HepG2 (cell line): Measurements from ENCODE around the gene MMGT1. TPM values are rescaled to one million over a fixed set of nuclear protein-coding genes. Genes with fewer than 3 reads are reported as not detected.
A peak's percentile ranks its signal among the peaks of the same experiment; 100 is the strongest.

Experiments used
- BATF2 ChIP-seq: sonication (generic); formaldehyde crosslinking; IDR thresholded peaks from 2 replicates; pipeline ENCODE4 v1.8.0; 2022; ENCODE audit warnings: mild to moderate bottlenecking, missing genetic modification reagents, moderate library complexity
- CHD2 ChIP-seq: IDR thresholded peaks from 2 replicates; pipeline ENCODE4 v1.6.1; 2011; ENCODE audit warnings: low read depth, low read length, improper control_type of control experiment
- DMAP1 ChIP-seq: IDR thresholded peaks from 2 replicates; pipeline ENCODE4 v1.6.1; 2016
- EZH2 ChIP-seq: conservative IDR thresholded peaks from 2 replicates; pipeline ENCODE4 v1.6.1; 2012; ENCODE audit warnings: mild to moderate bottlenecking, low read depth, low read length, moderate library complexity
- FIP1L1 ChIP-seq: fragments of 200-400 bp; formaldehyde crosslinking; IDR thresholded peaks from 2 replicates; pipeline ENCODE4 v1.6.1; 2018; ENCODE audit warnings: low read depth, mild to moderate bottlenecking, low read length, moderate library complexity, borderline replicate concordance; ENCODE audit not compliant: insufficient read depth
- FOXC1 ChIP-seq: sonication (generic); formaldehyde crosslinking; IDR thresholded peaks from 2 replicates; pipeline ENCODE4 v1.8.0; 2022; ENCODE audit warnings: mild to moderate bottlenecking, missing genetic modification reagents, borderline replicate concordance
- HOXA3 ChIP-seq: sonication (generic); formaldehyde crosslinking; IDR thresholded peaks from 2 replicates; pipeline ENCODE4 v1.5.0; 2020; ENCODE audit warnings: missing genetic modification reagents
- IRF9 ChIP-seq: sonication (generic); formaldehyde crosslinking; IDR thresholded peaks from 2 replicates; pipeline ENCODE4 v1.8.0; 2022; ENCODE audit warnings: missing genetic modification reagents, mild to moderate bottlenecking, borderline replicate concordance
- MEIS2 ChIP-seq: sonication (generic); formaldehyde crosslinking; IDR thresholded peaks from 2 replicates; pipeline ENCODE4 v1.9.0; 2021; ENCODE audit warnings: mild to moderate bottlenecking, missing genetic modification reagents
- MTERF4 ChIP-seq: sonication (generic); formaldehyde crosslinking; IDR thresholded peaks from 2 replicates; pipeline ENCODE4 v1.8.0; 2023; ENCODE audit warnings: mild to moderate bottlenecking, missing genetic modification reagents
- MYC ChIP-seq: sonication (generic); formaldehyde crosslinking; IDR thresholded peaks from 2 replicates; pipeline ENCODE4 v1.9.0; 2021; ENCODE audit warnings: missing genetic modification reagents, borderline replicate concordance
- NPAS2 ChIP-seq: sonication (generic); formaldehyde crosslinking; IDR thresholded peaks from 2 replicates; pipeline ENCODE4 v1.8.0; 2022; ENCODE audit warnings: mild to moderate bottlenecking, missing genetic modification reagents, borderline replicate concordance
- POLR2AphosphoS2 ChIP-seq: IDR thresholded peaks from 2 replicates; pipeline ENCODE4 v1.6.1; 2011; ENCODE audit warnings: low read depth, low read length, improper control_type of control experiment
- PRDM4 ChIP-seq: sonication (generic); formaldehyde crosslinking; IDR thresholded peaks from 2 replicates; pipeline ENCODE4 v1.9.0; 2021; ENCODE audit warnings: missing genetic modification reagents, borderline replicate concordance
- SNAPC2 ChIP-seq: sonication (generic); formaldehyde crosslinking; IDR thresholded peaks from 2 replicates; pipeline ENCODE4 v1.8.1; 2022; ENCODE audit warnings: mild to moderate bottlenecking, missing genetic modification reagents
- STAG1 ChIP-seq: sonication (generic); formaldehyde crosslinking; IDR thresholded peaks from 2 replicates; pipeline ENCODE4 v1.4.0; 2020; ENCODE audit warnings: missing genetic modification reagents
- ZFP82 ChIP-seq: sonication (generic); formaldehyde crosslinking; IDR thresholded peaks from 2 replicates; pipeline ENCODE4 v1.5.1; 2020; ENCODE audit warnings: mild to moderate bottlenecking, missing genetic modification reagents, borderline replicate concordance
- ZNF512 ChIP-seq: sonication (generic); formaldehyde crosslinking; IDR thresholded peaks from 2 replicates; pipeline ENCODE4 v1.4.0; 2020; ENCODE audit warnings: mild to moderate bottlenecking, missing genetic modification reagents
- ZNF513 ChIP-seq: sonication (generic); formaldehyde crosslinking; conservative IDR thresholded peaks from 2 replicates; pipeline ENCODE4 v1.5.0; 2020; ENCODE audit warnings: missing genetic modification reagents
- polyA plus RNA-seq, 8 experiments: library from polyadenylated mRNA; depleted of rRNA in 3 of 8; stranded (reverse) in 7 of 8; unstranded in 1 of 8; fragments of >200 nt; fragmentation: Illumina TruSeq in 4 of 8; extraction: Trizol in 4 of 8; gene quantifications; 2 replicates each; pipeline versions ENCODE4 v1.2.1 to v1.2.3, GENCODE V29; 2011 to 2016; ENCODE audit warnings: low read depth in 4 of 8, missing spikeins in 1 of 8, mixed read lengths in 1 of 8; ENCODE audit not compliant: insufficient read depth in 1 of 8
- total RNA-seq, 5 experiments: library from RNA; depleted of rRNA; stranded (reverse); fragments of >200 nt; fragmentation: Illumina TruSeq; extraction: Trizol; gene quantifications; 2 replicates each; pipeline ENCODE4 v1.2.3, GENCODE V29; 2016; ENCODE audit warnings: low read depth in 1 of 5

MMGT1 gene
- total and polyA plus RNA-seq, 2 of the 13 experiments (the other 11 are each of a cell fraction or from before 2014, with no cell fraction given), result 7.5 to 8.8 TPM

- TF ChIP-seq HOXA3 (peak; percentile 54), ZNF512 (CRISPR knock-in tag) (no peak), STAG1 (CRISPR knock-in tag) (no peak), SNAPC2 (no peak), ZNF513 (CRISPR knock-in tag) (no peak), EZH2 (no peak), IRF9 (CRISPR knock-in tag) (no peak), POLR2AphosphoS2 (no peak), NPAS2 (CRISPR knock-in tag) (no peak), FIP1L1 (no peak), PRDM4 (CRISPR knock-in tag) (no peak), FOXC1 (CRISPR knock-in tag) (no peak), ZFP82 (CRISPR knock-in tag) (no peak), DMAP1 (no peak), CHD2 (no peak), BATF2 (CRISPR knock-in tag) (no peak), MTERF4 (CRISPR knock-in tag) (no peak), MEIS2 (CRISPR knock-in tag) (no peak), MYC (CRISPR knock-in tag) (no peak)
Observed at GRCh38 chrX:135973548-135974278, at the start of gene MMGT1 (continued).
